ENCODE data around the gene FBRSL1. TPM values are rescaled to one million over a fixed set of nuclear protein-coding genes. Genes with fewer than 3 reads are reported as not detected.
"Not testable (repeated sequence)": the region's sequence is repeated elsewhere in the genome, so short reads cannot be mapped to it uniquely, and the experiment has no call there.

The FBRSL1 gene
- total RNA-seq, 2 experiments from 2014 or later = 53.1 to 55.9 TPM

DNA sequence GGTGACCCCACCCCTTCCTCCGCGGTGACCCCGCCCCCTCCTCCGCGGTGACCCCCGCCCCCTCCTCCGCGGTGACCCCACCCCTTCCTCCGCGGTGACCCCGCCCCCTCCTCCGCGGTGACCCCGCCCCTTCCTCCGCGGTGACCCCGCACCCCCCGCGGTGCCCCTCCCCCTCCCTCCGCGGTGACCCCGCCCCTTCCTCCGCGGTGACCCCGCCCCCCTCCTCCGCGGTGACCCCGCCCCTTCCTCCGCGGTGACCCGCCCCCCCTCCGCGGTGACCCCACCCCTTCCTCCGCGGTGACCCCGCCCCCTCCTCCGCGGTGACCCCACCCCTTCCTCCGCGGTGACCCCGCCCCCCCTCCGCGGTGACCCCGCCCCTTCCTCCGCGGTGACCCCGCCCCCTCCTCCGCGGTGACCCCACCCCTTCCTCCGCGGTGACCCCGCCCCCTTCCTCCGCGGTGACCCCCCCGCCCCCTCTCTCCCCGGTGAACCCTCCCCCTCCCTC is 15.1 kb upstream of the FBRSL1 start:
- not testable (repeated sequence) for H3K4me3 Mint-ChIP-seq, H3K36me3 Mint-ChIP-seq, DNase-seq, H3K27ac Mint-ChIP-seq, H3K9me3 Mint-ChIP-seq, H3K27me3 Mint-ChIP-seq
- peaks cover 19% of the 10 kb centered on the region for H3K4me1 Mint-ChIP-seq

- no peaks in the 10 kb centered on the region for H3K27me3 Mint-ChIP-seq
- H3K4me1 Mint-ChIP-seq = peaks cover 17% of the 10 kb centered on the region
- DNase-seq = peak; percentile 40
Observed at GRCh38 chr12:132475304-132476037, 14.5 kb upstream of the FBRSL1 start.

GRCh38 chr12:132476038-132476414 is 13.9 kb upstream of the FBRSL1 start:
- peaks cover 2% of the 10 kb centered on the region for H3K9me3 Mint-ChIP-seq
- DNase-seq = no peak
- peaks cover 3% of the 10 kb centered on the region for H3K36me3 Mint-ChIP-seq
- peak overlapping the region; percentile 52 for H3K27ac Mint-ChIP-seq
- H3K4me1 Mint-ChIP-seq = peaks cover 16% of the 10 kb centered on the region
- H3K4me3 Mint-ChIP-seq = peak overlapping the region; percentile 42
- no peaks in the 10 kb centered on the region for H3K27me3 Mint-ChIP-seq

More at GRCh38 chr12:132475304-132476037, 14.5 kb upstream of the FBRSL1 start:
- Mint-ChIP-seq H3K36me3 (peaks cover 3% of the 10 kb centered on the region), H3K27ac (peak overlapping the region; percentile 80), H3K4me3 (peak overlapping the region; percentile 65), H3K9me3 (peaks cover 2% of the 10 kb centered on the region)

DNA sequence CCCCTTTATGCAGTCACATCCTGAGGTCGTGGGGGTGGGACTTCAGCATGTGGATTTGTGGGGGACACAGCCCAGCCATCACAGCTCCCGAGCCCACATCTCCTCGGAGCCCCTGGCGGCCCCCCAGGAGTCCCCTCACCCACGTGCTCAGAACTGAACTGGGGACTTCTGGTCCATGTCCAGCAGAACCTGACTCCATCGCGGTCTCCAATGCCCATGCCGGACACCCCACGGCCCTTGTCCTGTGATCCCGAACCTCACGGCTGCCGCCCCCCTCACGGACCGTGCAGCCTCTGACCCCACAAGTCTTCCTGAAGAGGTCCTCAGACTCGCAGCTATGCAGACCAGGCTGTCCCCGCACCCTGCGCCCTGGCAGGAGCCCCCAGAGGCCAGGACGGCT is 13.5 kb upstream of the FBRSL1 start:
- Mint-ChIP-seq H3K27ac (no peak overlapping the region), H3K4me1 (peaks cover 14% of the 10 kb centered on the region), H3K9me3 (peaks cover 2% of the 10 kb centered on the region), H3K36me3 (peaks cover 3% of the 10 kb centered on the region), H3K4me3 (peak overlapping the region; percentile 42), H3K27me3 (no peaks in the 10 kb centered on the region)
- DNase-seq = no peak

GRCh38 chr12:132477017-132477702 is 12.8 kb upstream of the FBRSL1 start:
- peaks cover 17% of the 10 kb centered on the region for H3K4me1 Mint-ChIP-seq
- peaks cover 2% of the 10 kb centered on the region for H3K9me3 Mint-ChIP-seq
- H3K4me3 Mint-ChIP-seq = no peak overlapping the region
- DNase-seq = no peak
- H3K27me3 Mint-ChIP-seq = no peaks in the 10 kb centered on the region
- peaks cover 3% of the 10 kb centered on the region for H3K36me3 Mint-ChIP-seq
- H3K27ac Mint-ChIP-seq = no peak overlapping the region

DNA sequence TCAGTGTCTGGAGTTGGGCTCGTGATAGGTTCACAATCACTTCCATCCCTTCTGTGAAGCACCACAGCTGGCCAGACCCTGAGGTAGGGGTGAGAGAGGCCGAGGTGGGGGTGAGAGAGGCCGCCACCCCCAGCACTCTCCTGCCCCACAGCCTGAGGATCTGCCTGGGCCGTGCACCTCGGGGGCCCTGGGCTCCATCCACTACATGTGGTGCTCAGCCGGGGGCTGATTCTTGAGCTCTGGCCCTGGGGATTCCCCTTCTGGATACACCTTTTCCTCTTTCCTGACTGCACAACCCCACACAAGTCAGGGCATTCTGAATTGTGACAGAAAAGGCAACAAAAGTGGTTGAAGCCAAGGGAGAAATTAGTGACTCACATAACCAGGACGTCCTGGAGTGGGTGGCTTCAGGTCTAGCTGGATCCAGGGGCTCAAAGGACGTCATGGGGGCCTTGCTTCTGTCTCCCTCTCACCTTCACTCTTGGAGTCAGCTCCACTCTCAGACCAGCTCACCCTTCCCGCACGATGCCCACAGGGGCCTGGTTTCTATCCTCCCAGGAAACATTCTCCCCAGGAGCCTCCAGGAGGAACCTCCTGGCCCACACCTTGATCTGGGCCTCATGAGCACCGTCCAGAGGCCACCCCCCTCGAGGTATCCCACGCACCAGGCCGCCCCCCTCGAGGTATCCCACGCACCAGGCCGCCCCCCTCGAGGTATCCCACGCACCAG is 12.1 kb upstream of the FBRSL1 start:
- no peak overlapping the region for H3K27ac Mint-ChIP-seq
- H3K27me3 Mint-ChIP-seq = no peaks in the 10 kb centered on the region
- peaks cover 2% of the 10 kb centered on the region for H3K9me3 Mint-ChIP-seq
- H3K36me3 Mint-ChIP-seq = peaks cover 3% of the 10 kb centered on the region
- H3K4me3 Mint-ChIP-seq = no peak overlapping the region
- no peak for DNase-seq
- peaks cover 17% of the 10 kb centered on the region for H3K4me1 Mint-ChIP-seq

GRCh38 chr12:132478433-132478803 is 11.5 kb upstream of the FBRSL1 start:
- Mint-ChIP-seq H3K4me1 (peaks cover 17% of the 10 kb centered on the region), H3K27me3 (no peaks in the 10 kb centered on the region), H3K9me3 (peaks cover 2% of the 10 kb centered on the region), H3K36me3 (peaks cover 3% of the 10 kb centered on the region), H3K4me3 (no peak overlapping the region), H3K27ac (no peak overlapping the region)
- DNase-seq = no peak

GRCh38 chr12:132478845-132479244 is 11.1 kb upstream of the FBRSL1 start:
- peaks cover 17% of the 10 kb centered on the region for H3K4me1 Mint-ChIP-seq
- peaks cover 3% of the 10 kb centered on the region for H3K36me3 Mint-ChIP-seq
- no peak for DNase-seq
- no peak overlapping the region for H3K4me3 Mint-ChIP-seq
- H3K27ac Mint-ChIP-seq = no peak overlapping the region
- H3K9me3 Mint-ChIP-seq = peaks cover 2% of the 10 kb centered on the region
- no peaks in the 10 kb centered on the region for H3K27me3 Mint-ChIP-seq

GRCh38 chr12:132479291-132479690 is 10.7 kb upstream of the FBRSL1 start:
- H3K27ac Mint-ChIP-seq = no peak overlapping the region
- peaks cover 3% of the 10 kb centered on the region for H3K36me3 Mint-ChIP-seq
- DNase-seq = no peak
- peaks cover 17% of the 10 kb centered on the region for H3K4me1 Mint-ChIP-seq
- no peak overlapping the region for H3K4me3 Mint-ChIP-seq
- H3K27me3 Mint-ChIP-seq = no peaks in the 10 kb centered on the region
- peaks cover 2% of the 10 kb centered on the region for H3K9me3 Mint-ChIP-seq

DNA sequence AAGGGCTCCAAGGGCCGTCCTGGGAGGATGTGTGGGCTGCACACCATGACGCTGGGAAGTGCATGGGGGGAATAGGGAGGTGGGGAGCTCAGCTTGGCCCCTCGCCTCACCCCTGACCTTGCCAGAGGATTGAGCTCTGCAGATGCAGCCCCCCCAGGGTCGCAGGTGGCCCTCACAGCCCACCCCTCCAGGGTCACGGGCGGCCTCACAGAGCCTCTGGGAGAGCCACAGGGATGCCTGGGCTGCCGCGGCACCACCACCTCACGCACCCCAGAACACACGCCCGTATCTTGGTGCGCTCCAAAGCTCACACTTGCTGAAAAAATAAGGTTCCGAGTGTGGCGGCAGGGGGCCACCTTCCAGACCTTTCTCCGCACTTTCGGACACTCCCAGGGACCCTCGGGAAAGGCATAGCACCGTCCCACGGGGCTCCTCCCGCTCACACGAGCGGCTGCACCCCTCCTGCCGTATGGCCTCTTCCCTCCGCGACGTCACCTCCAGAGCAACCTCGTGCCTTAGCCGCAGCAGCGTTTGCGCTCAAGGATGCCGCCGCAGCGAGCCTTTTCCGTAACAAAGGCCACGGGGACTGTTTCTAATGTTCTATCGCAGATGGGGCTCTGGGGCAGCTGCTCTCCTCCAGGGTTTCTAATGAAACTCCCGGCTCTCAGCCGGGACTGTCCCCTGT is 9.9 kb upstream of the FBRSL1 start:
- Mint-ChIP-seq H3K4me1 (peaks cover 17% of the 10 kb centered on the region), H3K36me3 (peaks cover 3% of the 10 kb centered on the region), H3K27me3 (no peaks in the 10 kb centered on the region), H3K27ac (no peak overlapping the region), H3K9me3 (peaks cover 2% of the 10 kb centered on the region), H3K4me3 (no peak overlapping the region)
- DNase-seq = no peak

DNA sequence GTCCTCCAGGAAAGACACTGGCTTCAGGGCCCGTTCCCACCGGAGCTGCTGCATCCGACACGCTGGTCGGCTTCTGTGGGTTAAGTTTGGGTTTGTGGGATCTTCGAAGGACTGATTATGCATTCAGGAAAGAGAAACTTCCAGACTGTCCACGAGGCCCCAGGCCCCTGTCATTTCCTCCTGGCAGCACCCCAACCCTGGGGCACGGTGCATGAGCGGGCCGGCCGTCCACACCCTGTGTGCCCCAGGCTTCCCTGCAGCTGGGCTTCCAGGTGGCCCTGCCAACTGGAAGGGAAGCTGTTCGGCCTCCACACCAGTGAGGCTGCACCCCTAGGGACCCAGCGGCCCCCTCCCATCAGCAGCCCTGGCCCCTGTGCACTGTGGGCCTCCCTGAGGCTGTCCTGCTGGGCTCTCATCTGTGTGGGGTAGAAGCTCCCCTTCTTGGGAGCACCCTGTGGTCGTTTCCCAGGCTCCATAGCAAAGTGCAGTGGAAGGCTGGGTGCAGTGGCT is 9.3 kb upstream of the FBRSL1 start:
- Mint-ChIP-seq H3K9me3 (peaks cover 2% of the 10 kb centered on the region), H3K36me3 (peaks cover 2% of the 10 kb centered on the region), H3K4me1 (peaks cover 14% of the 10 kb centered on the region), H3K4me3 (no peak overlapping the region), H3K27ac (no peak overlapping the region), H3K27me3 (no peaks in the 10 kb centered on the region)
- DNase-seq = no peak

- no peaks in the 10 kb centered on the region for H3K36me3 Mint-ChIP-seq
- no peaks in the 10 kb centered on the region for H3K27me3 Mint-ChIP-seq
- no peak for DNase-seq
- H3K4me3 Mint-ChIP-seq = no peak overlapping the region
- H3K9me3 Mint-ChIP-seq = no peaks in the 10 kb centered on the region
- H3K27ac Mint-ChIP-seq = no peak overlapping the region
- peaks cover 12% of the 10 kb centered on the region for H3K4me1 Mint-ChIP-seq
Observed at GRCh38 chr12:132481345-132481744, 8.6 kb upstream of the FBRSL1 start.

DNA sequence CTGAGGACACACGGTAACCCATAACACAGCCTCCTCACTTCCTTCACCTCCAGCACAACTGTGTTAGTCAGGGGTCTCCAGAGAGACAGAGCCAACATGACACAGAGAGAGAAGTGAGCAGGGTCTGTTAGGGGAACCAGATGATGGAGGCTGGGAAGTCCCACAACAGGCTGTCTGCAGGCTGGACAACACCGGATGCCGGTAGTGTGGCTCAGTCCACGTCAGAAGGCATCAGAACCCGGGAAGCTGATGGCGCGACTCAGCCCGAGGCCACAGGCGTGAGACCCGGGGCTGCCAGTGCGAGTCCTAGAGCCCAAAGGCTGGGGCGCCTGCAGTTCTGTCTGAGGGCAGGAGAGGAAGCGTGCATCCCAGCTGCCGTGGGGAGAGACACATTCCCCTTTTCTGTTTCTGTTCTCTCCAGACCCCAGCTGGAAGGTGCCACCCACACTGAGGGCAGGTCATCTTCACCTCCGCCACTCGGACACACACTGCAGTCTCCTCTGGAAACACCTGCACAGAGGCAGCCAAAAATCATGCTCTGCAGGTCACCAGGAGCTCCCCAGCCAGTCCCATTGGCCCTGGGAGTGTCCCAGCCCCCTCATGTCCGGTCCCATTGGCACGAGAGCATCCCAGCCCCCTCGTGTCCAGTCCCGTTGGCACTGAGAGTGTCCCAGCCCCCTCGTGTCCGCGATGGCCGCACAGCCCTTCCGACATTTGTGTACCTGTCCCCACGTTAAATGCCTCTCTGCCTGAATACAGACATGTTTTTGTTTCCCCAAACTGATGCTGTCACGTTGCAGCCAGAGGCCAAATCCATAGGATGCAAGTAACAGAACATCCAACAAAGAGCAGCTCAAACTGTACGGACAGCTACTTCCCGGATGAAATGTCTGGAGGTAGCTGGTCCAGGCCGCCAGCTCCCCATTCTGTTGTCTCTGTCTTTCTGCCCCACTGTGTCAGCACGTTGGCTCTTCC is 7.9 kb upstream of the FBRSL1 start:
- Mint-ChIP-seq H3K9me3 (no peaks in the 10 kb centered on the region), H3K27me3 (no peaks in the 10 kb centered on the region), H3K4me1 (peaks cover 9% of the 10 kb centered on the region), H3K4me3 (no peak overlapping the region), H3K27ac (no peak overlapping the region), H3K36me3 (no peaks in the 10 kb centered on the region)
- no peak for DNase-seq

GRCh38 chr12:132482771-132483170 is 7.2 kb upstream of the FBRSL1 start:
- Mint-ChIP-seq H3K9me3 (no peaks in the 10 kb centered on the region), H3K27ac (no peak overlapping the region), H3K4me3 (no peak overlapping the region), H3K36me3 (no peaks in the 10 kb centered on the region), H3K4me1 (peaks cover 14% of the 10 kb centered on the region), H3K27me3 (no peaks in the 10 kb centered on the region)
- DNase-seq = no peak

Measured in activated naive CD8-positive, alpha-beta T cell treated with anti-CD3 and anti-CD28 coated beads for 36 hours (primary cell).